ENCODE measurements around the gene BLOC1S4.

Gene BLOC1S4

GRCh38 chr4:6765703-6766102 is 49.7 kb downstream of the BLOC1S4 start:
- Histone ChIP-seq H3F3A (ENCODE audit: low read depth) (no peaks in the 10 kb centered on the region), H3K9me3 (ENCODE audit: insufficient read depth, low read depth, low read length) (no peaks in the 10 kb centered on the region), H3K9me2 (replicated peaks; ENCODE audit: low read depth, low read length) (no peaks in the 10 kb centered on the region), H2AFZ (ENCODE audit: low read length) (no peak overlapping the region), H3K4me2 (ENCODE audit: low read depth, low read length, poor library complexity, severe bottlenecking) (no peak overlapping the region), H3K9ac (ENCODE audit: low read depth, low read length, poor library complexity, severe bottlenecking) (no peak overlapping the region), H3K79me2 (ENCODE audit: insufficient read depth, low read length) (no peaks in the 10 kb centered on the region), H4K20me1 (ENCODE audit: insufficient read depth, low read length, poor library complexity, severe bottlenecking) (no peaks in the 10 kb centered on the region), H3K36me3 (ENCODE audit: insufficient read depth, low read length) (no peaks in the 10 kb centered on the region), H3K4me1 (ENCODE audit: insufficient read depth, low read length, poor library complexity, severe bottlenecking) (no peaks in the 10 kb centered on the region), H3K4me3 (ENCODE audit: low read length, poor library complexity, severe bottlenecking) (no peak overlapping the region), H3K27me3 (ENCODE audit: insufficient read depth, low read length, poor library complexity, severe bottlenecking) (no peaks in the 10 kb centered on the region)
- TF ChIP-seq, protein P1, sequence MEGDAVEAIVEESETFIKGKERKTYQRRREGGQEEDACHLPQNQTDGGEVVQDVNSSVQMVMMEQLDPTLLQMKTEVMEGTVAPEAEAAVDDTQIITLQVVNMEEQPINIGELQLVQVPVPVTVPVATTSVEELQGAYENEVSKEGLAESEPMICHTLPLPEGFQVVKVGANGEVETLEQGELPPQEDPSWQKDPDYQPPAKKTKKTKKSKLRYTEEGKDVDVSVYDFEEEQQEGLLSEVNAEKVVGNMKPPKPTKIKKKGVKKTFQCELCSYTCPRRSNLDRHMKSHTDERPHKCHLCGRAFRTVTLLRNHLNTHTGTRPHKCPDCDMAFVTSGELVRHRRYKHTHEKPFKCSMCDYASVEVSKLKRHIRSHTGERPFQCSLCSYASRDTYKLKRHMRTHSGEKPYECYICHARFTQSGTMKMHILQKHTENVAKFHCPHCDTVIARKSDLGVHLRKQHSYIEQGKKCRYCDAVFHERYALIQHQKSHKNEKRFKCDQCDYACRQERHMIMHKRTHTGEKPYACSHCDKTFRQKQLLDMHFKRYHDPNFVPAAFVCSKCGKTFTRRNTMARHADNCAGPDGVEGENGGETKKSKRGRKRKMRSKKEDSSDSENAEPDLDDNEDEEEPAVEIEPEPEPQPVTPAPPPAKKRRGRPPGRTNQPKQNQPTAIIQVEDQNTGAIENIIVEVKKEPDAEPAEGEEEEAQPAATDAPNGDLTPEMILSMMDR (conservative IDR thresholded peaks at IDR 0.05; ENCODE audit: low read length), result no peak
- TF ChIP-seq EZH2phosphoT487 (IDR thresholded peaks at IDR 0.05; ENCODE audit: borderline replicate concordance), result no peak

Measured in Loucy (cell line).